Mucosa of stomach (tissue), 1 donor: ENCODE measurements around the gene PHF14.
"Not testable (repeated sequence)": the region's sequence is repeated elsewhere in the genome, so short reads cannot be mapped to it uniquely, and the experiment has no call there.

Source experiments
- H3K27me3 ChIP-seq: one replicate; pipeline ENCODE4 v1.7.0; 2013; ENCODE audit warnings: mild to moderate bottlenecking, low read length; ENCODE audit not compliant: control insufficient read depth, insufficient read depth
- H3K36me3 ChIP-seq: one replicate; pipeline ENCODE4 v1.7.0; 2013; ENCODE audit warnings: low read length; ENCODE audit not compliant: control insufficient read depth, insufficient read depth
- H3K4me1 ChIP-seq: one replicate; pipeline ENCODE4 v1.7.0; 2013; ENCODE audit warnings: mild to moderate bottlenecking, low read length; ENCODE audit not compliant: control insufficient read depth, insufficient read depth
- H3K4me3 ChIP-seq: one replicate; pipeline ENCODE4 v1.7.0; 2013; ENCODE audit warnings: low read length
- H3K9ac ChIP-seq: one replicate; pipeline ENCODE4 v1.7.0; 2013; ENCODE audit warnings: mild to moderate bottlenecking, low read length, moderate library complexity
- H3K9me3 ChIP-seq: one replicate; pipeline ENCODE4 v1.7.0; 2013; ENCODE audit warnings: mild to moderate bottlenecking, low read length, moderate library complexity; ENCODE audit not compliant: control insufficient read depth
- donor health status: Pancreatic carcinoma.

The PHF14 gene

GRCh38 chr7:10950974-10951578 is 22.6 kb upstream of the PHF14 start:
- H3K4me3 ChIP-seq, H3K27me3 ChIP-seq, H3K36me3 ChIP-seq, H3K9me3 ChIP-seq, H3K4me1 ChIP-seq, H3K9ac ChIP-seq: not testable (repeated sequence)

DNA sequence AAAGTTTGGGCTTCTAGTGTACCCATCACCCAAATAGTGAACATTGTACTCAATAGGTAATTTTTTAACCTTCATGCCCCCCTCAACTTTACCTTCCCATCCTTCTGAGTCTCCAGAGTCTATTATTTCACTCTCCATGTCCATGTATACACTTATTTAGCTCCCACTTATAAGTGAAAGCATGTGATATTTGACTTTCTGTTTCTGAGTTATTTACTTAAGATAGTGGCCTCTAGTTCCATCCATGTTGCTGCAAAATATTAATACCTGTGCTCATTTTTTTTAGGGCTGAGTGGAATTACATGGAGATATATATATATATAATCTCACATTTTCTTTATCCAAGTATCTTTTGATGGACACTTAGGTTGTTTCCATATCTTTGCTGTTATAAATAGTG is 21.1 kb upstream of the PHF14 start:
- Histone ChIP-seq H3K4me3 (no peak overlapping the region), H3K36me3 (no peaks in the 10 kb centered on the region)

DNA sequence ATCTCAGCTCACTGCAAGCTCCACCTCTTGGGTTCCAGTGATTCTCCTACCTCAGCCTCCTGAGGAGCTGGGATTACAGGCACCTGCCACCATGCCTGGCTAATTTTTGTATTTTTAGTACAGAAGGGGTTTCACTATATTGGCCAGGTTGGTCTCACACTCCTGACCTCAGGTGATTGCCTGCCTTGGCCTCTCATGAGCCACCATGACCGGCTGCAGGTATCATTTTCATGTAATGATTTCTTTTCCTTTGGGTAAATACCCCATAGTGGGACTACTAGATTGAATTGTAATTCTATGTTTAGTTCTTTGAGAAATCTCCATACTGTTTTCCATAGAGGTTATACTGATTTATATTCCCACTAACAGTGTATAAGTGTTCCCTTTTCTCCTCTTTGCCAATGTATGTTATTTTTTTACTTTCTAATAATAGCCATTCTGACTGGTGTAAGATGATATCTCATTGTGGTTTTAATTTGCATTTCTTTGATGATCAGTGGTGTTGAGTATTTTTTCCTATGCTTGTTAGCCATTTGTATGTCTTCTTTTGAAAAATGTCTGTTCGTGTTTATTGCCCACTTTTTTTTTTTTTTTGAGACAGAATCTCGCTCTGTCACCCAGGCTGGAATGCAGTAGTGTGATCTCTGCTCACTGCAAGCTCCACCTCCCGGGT is 20.5 kb upstream of the PHF14 start:
- not testable (repeated sequence) for H3K4me1 ChIP-seq, H3K9ac ChIP-seq, H3K36me3 ChIP-seq, H3K9me3 ChIP-seq, H3K27me3 ChIP-seq, H3K4me3 ChIP-seq

More for the DNA sequence above, 21.1 kb upstream of the PHF14 start:
- Histone ChIP-seq H3K9me3 (no peaks in the 10 kb centered on the region), H3K9ac (no peak overlapping the region), H3K4me1 (peaks cover 10% of the 10 kb centered on the region), H3K27me3 (no peaks in the 10 kb centered on the region)

DNA sequence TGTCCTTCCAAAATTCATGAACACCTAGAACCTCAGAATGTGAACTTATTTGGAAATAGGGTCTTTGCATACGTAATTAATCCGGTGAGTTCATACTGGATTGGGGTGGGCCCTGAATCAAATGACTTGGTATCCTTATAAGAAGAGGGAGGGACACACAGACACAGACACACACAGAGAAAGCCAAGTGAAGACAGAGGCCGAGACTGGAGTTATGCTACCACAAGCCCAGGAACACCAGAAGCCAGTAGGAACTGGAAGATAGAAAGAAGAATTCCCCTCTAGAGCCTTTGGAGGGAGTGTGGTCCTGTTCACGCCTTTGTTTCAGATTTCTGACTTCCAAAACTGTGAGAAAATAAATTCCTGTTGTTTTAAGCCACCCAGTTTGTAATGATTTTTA is 17.1 kb upstream of the PHF14 start:
- no peaks in the 10 kb centered on the region for H3K36me3 ChIP-seq
- H3K4me1 ChIP-seq: peaks cover 10% of the 10 kb centered on the region
- H3K4me3 ChIP-seq: no peak overlapping the region
- H3K9me3 ChIP-seq: no peaks in the 10 kb centered on the region
- H3K27me3 ChIP-seq: no peaks in the 10 kb centered on the region
- no peak overlapping the region for H3K9ac ChIP-seq

- not testable (repeated sequence) for H3K36me3 ChIP-seq, H3K27me3 ChIP-seq, H3K4me3 ChIP-seq
Measured at GRCh38 chr7:10960242-10960641, 13.4 kb upstream of the PHF14 start.

DNA sequence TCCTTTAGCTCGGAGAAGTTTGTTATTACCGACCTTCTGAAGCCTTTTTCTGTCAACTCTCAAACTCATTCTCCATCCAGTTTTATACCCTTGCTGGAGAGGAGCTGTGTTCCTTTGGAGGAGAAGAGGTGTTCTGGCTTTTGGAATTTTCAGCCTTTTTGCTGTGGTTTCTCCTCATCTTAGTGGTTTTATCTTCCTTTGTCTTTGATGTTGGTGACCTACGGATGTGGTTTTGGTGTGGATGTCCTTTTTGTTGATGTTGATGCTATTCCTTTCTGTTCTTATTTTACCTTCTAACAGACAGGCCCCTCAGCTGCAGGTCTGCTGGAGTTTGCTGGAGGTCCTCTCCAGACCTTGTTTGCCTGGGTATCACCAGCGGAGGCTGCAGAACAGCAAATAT is 8.7 kb upstream of the PHF14 start:
- H3K9ac ChIP-seq, H3K9me3 ChIP-seq, H3K36me3 ChIP-seq: not testable (repeated sequence)

More at GRCh38 chr7:10960242-10960641, 13.4 kb upstream of the PHF14 start:
- not testable (repeated sequence) for H3K9ac ChIP-seq, H3K4me1 ChIP-seq, H3K9me3 ChIP-seq

GRCh38 chr7:10972174-10972573 is 1.5 kb upstream of the PHF14 start:
- no peak overlapping the region for H3K4me3 ChIP-seq
- H3K4me1 ChIP-seq: peaks cover 20% of the 10 kb centered on the region
- no peak overlapping the region for H3K9ac ChIP-seq
- H3K27me3 ChIP-seq: no peaks in the 10 kb centered on the region
- no peaks in the 10 kb centered on the region for H3K36me3 ChIP-seq
- no peaks in the 10 kb centered on the region for H3K9me3 ChIP-seq

More for the DNA sequence above, 8.7 kb upstream of the PHF14 start:
- H3K4me1 ChIP-seq, H3K27me3 ChIP-seq, H3K4me3 ChIP-seq: not testable (repeated sequence)

DNA sequence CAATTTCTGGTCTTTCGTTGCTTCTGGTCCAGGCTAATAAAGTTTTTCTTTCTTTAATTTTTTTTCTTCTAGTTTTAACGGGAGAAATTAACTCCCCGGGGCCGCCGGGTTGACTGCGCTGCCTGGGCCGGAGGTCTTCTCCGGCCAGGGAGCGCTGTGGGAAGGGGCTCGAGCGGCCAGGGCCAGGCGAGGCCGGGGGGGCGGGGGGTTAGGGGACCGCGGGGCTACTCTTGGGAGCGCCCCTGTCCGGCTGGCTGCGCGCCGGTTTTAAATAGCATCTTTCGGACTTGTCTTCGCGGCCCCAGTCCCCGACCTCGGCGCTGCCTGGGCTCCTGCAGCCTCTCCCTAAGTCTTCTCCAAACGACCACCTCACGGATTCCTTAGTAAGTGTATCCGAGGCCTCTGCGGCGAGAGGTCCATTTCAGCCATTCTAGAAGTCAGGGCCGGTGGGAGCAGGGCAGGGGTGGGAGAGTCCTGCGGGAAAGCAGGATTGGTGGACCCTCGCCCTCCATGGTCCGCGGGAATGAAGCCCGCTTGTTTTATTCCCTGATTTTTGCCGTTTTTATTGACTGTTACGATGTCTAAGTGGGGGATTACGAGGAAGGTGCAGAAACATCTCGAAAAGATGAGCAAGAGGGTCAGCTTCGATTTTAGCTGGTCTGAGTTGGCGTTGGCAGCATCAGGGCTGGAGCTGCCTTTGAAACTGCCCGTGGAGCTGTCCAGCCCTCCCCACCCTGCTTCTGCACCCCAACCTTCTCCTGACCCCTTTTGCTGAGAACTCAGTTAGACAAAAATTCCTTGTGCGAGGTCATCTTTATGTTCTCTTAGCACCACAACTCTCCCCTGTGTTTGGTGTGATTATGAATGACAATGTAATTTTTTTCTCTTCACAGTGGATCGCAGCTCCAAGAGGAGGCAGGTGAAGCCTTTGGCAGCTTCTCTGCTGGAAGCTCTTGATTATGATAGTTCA is 555 bp downstream of the PHF14 start:
- peak overlapping the region; percentile 93 for H3K4me3 ChIP-seq
- peak overlapping the region; percentile 89 for H3K9ac ChIP-seq
- H3K27me3 ChIP-seq: no peaks in the 10 kb centered on the region
- no peaks in the 10 kb centered on the region for H3K9me3 ChIP-seq
- H3K36me3 ChIP-seq: no peaks in the 10 kb centered on the region
- peaks cover 20% of the 10 kb centered on the region for H3K4me1 ChIP-seq

DNA sequence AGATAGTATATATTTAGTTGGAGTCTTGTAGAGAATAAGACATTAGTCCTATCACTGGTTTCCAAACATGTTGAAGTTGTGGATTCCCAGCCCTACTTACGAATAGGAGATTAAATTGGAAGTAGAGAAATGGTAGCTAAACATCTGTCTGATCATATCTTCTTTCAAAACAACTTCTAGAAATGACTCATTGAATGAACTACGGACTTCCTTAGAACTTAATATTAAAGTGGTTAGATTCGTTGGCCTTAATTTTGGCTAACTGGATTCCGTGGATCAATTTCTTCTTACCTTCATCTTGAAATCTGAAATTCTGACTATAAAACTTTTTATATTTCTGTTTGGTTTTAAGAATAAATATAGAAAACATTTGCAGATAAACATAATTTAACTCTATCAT is 3.4 kb downstream of the PHF14 start:
- Histone ChIP-seq H3K9ac (no peak overlapping the region), H3K9me3 (no peaks in the 10 kb centered on the region), H3K27me3 (no peaks in the 10 kb centered on the region), H3K4me1 (peaks cover 20% of the 10 kb centered on the region), H3K4me3 (no peak overlapping the region), H3K36me3 (no peaks in the 10 kb centered on the region)

- Histone ChIP-seq H3K9me3 (no peaks in the 10 kb centered on the region), H3K4me1 (no peaks in the 10 kb centered on the region), H3K36me3 (no peaks in the 10 kb centered on the region), H3K4me3 (no peak overlapping the region), H3K9ac (no peak overlapping the region), H3K27me3 (no peaks in the 10 kb centered on the region)
Measured at GRCh38 chr7:10981317-10981716, 7.6 kb downstream of the PHF14 start.

DNA sequence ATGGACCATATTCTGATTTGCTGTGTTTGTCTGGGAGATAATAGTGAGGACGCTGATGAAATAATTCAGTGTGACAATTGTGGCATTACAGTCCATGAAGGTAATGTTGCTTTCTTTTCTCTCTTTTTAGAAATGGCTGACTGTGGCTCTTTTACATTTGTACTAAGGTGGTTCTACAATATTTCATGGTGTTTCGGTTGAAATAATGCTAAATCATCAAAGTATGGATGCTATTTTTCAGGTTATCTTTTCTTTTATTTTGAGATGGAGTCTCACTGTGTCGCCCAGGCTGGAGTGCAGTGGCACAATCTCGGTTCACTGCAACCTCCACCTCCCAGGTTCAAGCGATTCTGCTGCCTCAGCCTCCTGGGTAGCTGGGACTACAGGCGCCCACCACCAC is 17.1 kb downstream of the PHF14 start:
- not testable (repeated sequence) for H3K27me3 ChIP-seq, H3K9ac ChIP-seq, H3K36me3 ChIP-seq, H3K4me3 ChIP-seq, H3K9me3 ChIP-seq, H3K4me1 ChIP-seq

DNA sequence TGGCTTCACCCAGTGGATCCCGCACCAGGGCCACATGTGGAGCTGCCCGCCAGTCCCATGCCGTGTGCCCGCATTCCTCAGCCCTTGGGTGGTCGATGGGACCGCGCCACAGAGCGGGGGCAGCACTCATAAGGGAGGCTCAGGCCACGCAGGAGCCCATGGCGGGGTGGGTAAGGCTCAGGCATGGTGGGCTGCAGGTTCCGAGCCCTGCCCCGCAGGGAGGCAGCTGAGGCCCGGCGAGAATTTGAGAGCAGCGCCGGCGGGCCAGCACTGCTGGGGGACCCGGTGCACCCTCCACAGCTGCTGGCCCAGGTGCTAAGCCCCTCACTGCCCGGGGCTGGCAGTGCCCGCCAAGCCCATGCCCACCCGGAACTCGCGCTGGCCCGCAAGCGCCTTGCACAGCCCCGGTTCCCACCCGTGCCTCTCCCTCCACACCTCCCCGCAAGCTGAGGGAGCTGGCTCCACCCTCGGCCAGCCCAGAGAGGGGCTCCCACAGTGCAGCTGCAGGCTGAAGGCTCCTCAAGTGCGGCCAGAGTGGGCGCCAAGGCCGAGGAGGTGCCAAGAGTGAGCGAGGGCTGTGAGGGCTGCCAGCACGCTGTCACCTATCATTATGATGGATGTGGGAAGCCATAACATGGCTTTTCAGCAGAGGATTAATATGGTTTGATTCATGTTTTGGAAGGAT is 22.0 kb downstream of the PHF14 start:
- H3K36me3 ChIP-seq, H3K4me3 ChIP-seq, H3K9ac ChIP-seq, H3K27me3 ChIP-seq, H3K4me1 ChIP-seq, H3K9me3 ChIP-seq: not testable (repeated sequence)
